OCI-M2 (cell line): ENCODE data around the gene MGST2.
A peak's percentile ranks its signal among the peaks of the same experiment; 100 is the strongest.
"Not testable (repeated sequence)": the region's sequence is repeated elsewhere in the genome, so short reads cannot be mapped to it uniquely, and the experiment has no call there.

Experiments used
- DNase-seq: peaks from one replicate; lab custom pipeline; 2025; ENCODE audit not compliant: unreplicated experiment; lab: John Stamatoyannopoulos, UW

MGST2 gene

DNA sequence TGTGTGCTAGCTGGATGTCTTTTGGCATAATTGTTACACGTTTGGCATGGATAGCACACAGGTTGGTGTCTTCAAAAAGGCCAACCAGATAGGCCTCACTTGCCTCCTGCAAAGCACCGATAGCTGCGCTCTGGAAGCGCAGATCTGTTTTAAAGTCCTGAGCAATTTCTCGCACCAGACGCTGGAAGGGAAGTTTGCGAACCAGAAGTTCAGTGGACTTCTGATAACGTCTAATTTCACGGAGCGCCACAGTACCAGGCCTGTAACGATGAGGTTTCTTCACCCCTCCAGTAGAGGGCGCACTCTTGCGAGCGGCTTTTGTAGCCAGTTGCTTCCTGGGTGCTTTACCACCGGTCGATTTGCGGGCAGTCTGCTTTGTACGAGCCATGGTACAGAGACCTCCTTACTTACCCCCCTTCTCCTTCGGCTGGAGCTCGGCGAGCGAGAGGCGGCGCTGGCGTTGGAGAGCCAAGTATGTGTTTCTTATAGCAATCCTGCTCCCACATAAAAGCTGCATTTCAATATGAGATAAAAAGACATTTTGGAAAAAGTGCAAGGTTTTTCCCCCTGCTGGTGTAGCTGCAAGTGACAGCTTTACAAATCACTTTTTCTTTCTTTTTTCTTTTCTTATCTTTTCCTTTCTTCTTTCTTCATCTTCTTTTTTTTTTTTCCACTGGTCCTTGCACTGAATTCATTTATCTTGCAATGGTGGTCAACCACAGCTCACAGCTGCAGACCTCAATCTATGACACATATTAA is 32.7 kb downstream of the MGST2 start:
- DNase-seq, result not testable (repeated sequence)

DNA sequence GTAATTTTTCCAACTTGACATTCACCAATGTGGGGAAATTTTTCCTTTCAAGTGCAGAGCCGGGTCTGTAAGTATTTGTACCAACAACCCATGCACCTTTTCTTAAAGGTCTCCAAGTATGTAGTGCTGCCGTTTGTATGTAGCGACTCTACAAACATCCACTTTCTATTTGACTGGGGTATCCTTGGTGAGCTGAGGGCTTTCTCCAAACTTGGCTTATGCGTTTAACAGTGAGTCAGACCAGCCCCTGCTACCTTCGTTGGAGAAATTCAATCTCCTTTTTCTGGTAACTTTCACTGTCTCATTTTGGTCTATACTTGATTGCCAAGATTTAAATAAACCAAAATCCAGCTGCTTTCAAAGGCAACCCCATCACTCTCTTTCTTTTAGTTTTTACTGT is 34.9 kb downstream of the MGST2 start:
- DNase-seq, result no peak

DNA sequence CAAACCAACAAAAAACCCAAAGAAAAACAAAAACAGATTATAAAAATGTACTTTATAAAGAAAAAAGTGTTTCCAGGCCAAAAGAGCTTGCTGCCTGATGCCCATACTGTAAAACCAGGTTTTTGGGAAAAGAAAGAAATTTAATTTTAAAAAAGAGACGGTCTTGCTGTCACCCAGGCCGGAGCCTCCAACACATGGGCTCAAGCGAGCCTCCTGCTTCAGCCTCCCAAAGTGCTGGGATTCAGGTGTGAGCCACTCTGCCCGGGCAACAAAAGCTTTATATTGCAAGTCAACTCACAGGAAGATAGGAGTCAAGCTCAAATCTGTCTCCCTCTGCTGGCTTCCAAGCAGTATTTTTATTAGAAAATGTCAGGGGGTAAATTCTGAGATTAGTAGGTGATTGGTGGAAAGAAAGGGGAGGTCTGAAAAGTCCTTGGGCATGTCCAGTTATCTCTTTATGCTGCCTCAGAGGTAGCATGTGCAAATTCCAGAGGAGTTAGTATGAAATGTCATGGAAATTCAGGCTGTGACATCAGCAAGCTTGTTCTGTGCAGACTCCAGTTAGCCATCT is 39.4 kb downstream of the MGST2 start:
- DNase-seq, result no peak

DNA sequence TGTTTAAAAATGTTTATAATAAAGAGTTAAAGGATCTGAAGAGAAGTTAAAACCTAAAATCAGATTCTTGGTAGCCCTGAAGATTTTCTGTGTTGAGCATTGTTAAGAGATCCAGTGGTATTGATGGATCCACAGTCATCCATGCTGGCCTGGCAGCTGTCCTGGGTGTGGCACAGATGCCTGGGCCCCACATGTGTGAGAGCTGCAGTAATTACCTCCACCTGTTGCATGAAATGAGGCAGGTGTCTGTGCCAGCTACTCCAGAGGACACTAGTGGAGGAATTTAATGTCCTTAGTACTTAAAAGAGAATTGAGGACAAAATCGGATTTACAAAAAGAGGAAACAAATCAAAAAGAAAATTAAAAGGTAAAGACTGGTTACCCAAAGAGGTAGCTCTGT is 44.0 kb downstream of the MGST2 start:
- DNase-seq, result no peak

DNA sequence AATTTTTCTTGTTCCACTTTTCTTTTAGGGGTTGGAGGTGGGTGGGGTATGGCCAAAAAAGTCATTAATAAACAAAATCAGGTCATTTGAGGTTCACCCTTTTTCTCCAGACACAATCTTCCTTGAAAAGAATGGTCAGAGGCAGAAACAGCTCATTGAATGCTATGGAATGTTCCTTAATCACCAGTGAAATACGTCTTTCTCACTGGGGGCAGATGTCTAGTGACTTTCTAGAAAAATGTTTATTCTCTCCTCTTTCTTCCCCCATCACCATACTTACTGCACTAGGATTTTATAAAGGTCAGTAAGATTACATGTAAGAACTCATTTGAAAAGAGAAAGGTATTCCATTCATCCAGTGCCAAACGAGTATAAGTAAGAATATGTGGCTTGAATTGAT is 44.5 kb downstream of the MGST2 start:
- no peak for DNase-seq

DNA sequence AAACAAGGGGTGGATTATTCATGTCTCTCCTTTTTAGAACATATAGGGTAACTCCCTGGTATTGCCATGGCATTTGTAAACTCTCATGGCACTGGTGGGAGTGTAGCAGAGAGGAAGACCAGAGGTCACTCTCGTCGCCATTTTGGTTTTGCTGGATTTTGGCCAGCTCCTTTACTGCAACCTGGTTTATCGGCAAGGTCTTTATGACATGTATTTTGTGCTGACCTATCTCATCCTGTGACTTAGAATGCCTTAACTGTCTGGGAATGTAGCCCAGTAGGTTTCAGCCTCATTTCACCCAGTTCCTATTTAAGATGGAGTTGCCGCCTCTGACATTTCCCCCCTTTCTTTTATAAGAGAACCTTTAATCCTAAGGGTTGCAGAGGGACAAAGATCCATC is 45.8 kb downstream of the MGST2 start:
- no peak for DNase-seq

DNA sequence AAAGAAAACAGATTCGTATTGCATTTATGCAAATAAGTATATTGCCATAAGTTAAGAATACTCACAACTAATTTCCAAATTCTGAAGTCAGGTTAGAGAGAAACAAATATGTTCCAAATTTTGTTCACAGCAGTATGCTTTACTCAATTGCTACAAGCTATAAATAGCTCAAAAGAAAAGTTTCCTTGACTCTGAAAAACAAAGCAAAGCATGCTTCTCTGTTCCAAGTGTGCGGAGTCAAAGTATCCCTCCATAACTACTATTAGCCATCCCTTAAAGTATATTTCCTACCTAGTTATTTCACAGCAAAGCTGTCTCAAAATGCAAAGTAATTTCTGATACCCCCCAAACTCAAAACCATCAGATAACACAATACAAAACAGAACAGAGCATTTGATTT is 47.3 kb downstream of the MGST2 start:
- DNase-seq, result no peak

DNA sequence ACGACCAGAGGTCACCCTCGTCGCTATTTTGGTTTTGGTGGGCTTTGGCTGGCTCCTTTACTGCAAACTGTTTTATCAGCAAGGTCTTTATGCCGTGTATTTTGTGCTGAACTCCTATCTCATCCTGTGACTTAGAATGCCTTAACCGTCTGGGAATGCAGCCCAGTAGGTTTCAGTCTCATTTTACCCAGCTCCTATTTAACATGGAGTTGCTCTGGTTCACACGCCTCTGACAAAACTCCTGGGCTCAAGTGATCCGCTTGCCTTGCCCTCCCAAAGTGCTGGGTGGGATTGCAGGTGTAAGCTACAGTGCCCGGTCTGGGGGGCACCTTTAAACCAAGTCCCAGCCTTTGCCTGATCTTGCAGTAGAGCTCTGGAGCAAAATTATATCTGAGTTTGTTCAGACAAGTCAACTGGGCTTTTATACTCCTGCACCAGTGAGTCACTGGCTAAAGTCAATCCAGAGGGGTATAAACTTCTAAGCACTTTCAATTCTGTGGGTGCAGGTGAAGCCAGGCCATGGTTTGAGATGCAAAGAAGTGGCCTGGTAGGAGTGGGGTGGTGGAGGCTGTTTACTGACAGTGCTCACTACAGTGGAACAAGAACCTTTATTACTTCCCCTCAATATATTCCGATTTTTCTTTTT is 50.2 kb downstream of the MGST2 start:
- DNase-seq, result no peak

DNA sequence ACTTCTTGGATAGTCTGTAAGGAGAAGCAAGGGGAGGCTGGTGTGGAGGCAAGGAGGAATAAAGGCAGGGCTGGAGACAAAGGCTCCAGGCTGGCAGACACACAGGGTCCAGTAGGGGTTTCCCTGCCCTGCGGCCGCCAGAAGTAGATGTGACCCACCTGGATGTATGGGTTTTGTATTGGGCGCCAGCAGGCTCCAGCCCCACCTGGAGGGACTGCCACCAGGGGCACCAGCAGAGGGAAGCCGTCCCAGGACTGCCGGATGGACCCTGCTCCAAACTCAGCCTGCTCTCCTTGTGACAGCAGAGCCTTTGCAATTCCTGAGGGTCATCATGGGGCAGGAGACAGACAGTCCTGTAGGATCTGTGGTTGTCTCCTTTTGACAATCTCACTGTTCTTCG is 52.7 kb downstream of the MGST2 start:
- DNase-seq, result no peak

DNA sequence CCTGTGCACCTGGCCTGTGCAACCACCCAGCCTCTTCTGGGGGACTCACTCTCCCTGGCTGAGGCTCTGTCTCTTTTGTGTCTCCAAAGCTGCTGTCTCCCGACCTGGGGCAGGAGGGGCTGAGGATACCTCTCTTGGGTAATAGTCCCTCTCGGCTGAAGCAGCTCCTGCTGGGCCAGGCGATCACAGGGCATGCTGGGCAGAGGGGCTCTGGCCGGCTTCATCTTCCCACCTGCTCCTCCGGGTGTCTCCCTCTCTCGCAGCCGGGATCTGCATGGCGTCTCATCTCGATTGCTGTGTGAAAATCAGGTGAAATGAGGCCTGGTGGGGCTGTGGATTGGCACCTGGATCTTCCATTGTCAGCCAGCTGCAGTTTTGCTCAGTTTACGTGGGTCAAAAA is 53.2 kb downstream of the MGST2 start:
- no peak for DNase-seq

DNA sequence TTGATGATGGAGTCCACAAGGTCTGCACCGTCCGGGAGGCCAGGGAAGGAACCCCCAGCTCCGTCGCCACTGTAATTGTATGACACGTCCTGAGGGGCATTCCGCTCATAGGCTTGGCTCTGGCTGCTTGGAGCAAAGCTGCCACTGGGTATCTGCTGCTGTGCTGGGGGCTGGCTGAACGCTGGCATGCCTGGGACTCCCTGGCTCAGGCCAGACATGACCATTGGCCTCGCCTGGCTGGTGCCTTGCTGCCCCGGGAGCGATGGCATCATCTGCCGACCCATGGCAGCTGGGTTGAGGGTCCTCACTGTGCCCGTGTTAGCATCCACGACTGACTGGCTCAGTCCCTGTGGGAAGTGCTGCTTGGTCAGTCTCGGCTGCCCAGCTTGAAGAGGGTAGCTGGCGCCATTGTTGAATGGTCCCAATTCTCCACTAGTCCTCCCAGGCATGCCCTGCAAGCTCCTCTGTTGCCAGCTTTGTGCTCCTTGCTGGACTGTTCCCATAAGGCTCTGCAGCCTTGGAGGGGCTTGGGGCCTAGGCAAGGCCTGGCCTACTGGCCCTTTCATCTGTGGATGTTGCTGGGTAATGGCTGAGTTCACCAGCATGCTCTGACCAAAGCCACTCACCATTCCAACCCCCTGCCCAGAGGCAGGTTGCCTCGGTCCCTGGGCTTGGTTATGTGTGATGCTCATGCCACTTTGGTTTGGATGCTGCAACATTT is 53.9 kb downstream of the MGST2 start:
- DNase-seq, result no peak

DNA sequence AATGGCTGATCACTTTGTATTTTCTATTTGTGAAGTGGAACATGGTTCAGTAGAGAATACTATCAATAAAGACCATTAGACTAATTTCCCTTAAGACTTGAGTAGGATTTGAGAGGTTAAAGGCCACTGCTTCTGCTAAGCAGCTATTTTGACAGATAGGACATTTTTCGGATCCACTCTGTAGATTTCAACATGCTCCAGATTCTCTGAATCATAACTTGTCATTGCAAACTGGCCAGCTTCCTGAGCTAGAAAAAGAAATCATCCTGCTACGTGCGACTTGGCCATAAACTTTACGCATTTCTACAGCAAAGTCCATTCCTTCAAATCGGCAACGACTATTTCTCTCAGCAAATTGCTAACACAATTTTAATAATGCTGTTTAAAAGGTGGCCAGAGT is 55.2 kb downstream of the MGST2 start:
- no peak for DNase-seq

DNA sequence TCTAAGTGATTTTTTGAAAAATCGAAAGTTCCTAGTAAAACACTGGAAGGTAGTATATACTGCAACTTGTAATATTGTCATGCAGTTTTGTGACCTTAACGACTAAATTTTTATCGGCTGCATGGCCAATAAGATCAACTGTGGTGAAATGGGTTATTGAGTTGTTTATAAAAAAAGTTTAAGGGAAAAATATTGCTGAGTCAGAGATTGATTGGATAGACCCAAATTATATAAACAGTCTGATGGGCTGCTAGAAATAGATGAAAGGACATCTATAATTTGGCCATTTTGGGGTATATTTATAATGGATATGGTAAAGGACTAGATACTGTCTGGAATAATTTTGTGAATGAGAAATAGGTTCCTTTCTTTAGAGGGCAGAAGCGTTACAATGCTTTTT is 56.2 kb downstream of the MGST2 start:
- no peak for DNase-seq

DNA sequence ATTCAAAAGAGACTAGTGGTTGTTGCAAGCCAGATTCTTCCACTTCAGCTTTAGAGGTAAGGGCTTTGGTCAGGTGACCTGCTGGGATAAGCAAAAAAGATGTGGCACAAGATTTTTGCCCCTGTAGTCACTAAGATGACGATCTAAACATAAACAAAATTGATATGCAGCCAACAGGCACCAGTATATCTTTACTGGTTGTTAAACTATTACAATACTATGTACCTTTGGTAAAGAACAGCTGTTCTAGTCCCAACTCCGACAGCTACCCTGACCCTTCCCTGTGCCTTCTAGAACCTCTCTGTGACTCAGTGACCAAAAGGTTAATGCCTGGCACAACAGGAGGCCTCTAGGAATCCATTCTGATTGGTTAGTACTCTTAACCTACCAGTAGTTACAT is 59.6 kb downstream of the MGST2 start:
- DNase-seq, result no peak

DNA sequence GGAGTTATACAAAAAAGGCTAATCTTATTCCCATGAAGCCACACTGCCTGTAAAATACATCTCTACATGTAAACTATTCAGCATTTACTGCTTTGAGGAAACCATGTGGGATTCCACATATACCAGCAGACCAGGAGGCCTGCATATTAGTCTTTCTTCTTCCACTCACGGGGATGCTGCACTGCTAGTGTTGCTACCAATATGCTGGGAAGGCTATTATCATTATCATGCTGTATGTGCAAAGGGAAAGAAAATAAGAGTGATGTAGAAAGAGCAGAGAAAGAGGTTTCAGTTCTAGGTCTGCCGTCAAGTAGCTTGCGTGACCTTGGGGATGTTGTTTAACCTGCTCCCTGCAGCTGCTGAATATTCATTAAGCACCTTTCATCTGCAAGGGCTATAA is 61.0 kb downstream of the MGST2 start:
- DNase-seq, result no peak

DNA sequence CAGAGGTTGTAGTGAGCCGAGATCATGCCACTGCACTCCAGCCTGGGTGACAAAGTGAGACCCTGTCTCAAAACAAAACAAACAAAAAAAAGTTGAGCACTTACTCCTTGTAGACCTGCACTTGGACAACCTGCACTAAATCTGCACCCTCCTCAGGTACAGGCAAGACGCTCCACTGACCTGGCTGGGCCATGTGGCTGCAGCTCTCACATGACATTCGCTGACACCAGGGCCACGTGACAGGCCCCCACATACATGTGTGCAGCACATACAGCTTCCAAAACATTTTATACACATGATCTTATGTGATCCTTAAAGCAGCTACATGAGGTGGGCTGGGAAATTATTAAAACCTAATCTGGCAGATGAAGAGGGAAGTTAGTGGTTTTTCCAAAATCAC is 62.5 kb downstream of the MGST2 start:
- DNase-seq, result no peak

DNA sequence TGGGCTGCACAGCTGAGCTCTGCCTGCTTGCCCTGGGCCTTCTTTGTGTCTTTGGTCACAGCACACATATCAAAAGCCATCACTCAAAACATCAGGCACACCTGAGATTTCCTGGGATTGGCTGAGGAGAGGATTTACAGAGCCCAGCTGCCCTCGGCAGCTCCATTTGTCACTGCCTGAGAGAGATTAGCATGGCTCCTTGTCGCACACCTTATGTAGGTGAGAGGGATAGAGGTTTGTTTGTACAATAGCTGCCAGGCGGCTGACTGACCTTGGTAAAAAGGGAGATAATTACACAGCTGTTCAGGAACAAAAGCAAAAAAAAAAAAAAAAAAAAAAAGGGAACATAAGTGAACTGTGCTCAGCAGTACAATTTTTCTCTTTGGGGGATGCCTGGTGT is 63.2 kb downstream of the MGST2 start:
- DNase-seq, result no peak

DNA sequence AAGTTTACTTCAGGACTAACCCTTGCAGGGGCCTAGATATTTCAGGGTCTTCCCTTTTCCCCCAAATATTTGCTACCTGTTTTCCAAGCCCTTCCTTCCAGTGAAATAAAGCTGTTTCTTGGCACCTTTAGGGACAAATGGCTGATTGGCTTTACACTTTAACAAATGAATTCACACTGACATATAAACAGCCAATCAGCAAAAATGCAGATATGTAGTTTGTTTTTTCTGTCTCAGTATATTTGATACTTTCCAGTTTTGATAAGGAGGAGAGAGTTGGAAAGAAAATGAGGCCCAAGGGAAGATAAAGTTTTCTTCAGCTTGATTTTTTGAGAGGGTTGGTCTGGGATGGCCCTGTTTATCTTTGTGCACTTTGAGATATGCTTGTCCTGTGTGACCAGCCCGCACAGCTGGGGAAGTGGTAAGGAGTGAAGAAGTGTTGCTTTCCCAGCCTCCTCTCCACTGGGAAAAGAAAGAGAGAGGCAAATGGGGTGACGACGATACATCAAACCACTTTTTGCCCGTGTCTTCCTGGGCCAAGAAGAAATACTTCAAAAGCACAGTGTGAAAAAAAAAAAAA is 67.5 kb downstream of the MGST2 start:
- DNase-seq, result peak; percentile 43

DNA sequence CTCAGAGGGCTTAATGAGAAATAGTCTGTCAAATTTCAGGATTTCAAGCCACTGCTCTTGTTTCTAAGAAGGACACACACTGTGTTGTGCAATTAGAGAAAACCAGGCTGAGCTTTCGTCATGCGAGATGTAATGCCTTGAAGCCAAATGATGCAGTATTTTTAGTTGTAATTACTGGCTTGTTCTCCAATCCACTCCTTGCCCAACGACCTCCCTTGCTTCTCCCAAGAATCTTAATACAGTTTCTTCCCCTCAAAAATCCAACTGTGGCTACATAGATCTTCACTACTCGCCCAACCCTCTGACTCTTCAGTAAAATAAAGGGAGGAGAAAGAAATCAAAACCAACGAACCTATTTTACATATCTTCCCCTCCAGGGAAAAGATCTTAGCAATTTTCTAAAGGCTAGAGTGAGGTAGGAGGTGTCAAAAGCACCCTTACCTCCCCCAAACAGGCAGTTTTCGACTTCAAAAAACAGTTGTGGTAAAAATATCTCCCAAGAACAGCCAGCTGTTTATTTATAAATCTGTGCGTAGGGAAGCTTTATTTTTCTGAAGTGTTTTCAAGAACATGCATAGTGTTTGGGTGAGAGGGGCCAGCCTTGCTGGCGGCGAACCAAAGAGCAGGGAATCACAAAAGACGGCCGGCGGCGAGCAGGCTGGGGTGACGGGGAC is 68.7 kb downstream of the MGST2 start:
- DNase-seq, result no peak

DNA sequence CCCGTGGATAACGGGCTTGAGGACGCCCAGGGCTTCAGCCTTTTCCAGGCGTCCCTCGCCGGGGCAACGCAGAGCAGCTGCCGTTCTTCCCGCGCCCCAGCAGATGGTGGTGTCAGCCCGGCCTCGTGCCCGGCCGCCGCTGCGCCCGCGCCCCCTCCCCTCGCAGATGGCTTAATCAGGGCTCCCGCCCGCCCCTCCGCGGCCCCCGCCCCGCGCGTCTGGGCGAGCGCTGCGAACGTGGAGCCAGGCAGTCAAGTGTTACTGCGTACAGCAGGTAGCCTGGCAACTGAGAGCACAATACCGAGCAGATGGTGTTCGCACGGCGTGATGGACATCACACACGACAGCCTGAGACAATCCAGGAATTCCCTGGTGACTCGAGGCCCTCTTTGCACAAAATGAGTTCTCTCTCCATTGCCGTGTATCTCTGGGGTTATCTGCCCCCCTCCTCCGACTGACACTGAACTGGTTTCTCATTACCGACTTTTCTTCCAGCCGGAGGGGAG is 69.3 kb downstream of the MGST2 start:
- DNase-seq, result no peak
